GM19463 (cell line): Measurements from ENCODE around the gene MAP10.

Experiments used
- ATAC-seq: cut with Tn5 transposase; IDR thresholded peaks from one replicate; pipeline ENCODE4 v1.9.1; 2021; ENCODE audit warnings: mild to moderate bottlenecking, moderate library complexity; ENCODE audit not compliant: unreplicated experiment

The MAP10 gene

DNA sequence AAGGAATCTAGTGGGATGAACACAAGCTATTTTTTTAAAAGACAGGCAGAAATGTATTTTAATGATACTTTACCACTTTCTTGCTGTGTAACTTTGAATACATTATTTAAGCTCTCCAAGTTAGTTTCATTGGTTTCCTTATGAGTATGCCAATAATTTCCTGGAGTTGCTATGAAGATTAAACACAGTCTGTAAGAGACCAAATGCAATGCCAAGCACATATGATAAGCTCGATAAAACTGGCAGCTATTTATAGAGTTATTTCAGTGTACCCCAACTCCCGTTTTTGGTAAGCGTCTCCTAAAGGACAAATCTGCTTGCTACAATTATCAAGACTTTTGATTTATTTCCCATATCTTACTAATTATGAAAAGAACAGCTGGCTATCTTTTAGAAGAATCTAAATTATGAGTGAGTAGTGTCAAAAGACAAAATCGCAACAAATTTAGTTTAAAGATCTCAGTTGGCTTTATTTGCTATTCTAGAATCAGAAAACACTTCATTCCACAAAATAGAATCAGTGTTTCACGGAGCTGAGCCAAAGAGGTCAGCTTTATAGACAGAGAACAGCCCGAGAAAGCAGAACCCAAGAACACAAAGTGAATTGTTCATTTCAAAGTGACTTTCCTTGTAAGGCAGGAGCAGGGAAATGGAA, 7.2 kb upstream of the MAP10 start:
- ATAC-seq: no peak

GRCh38 chr1:232798920-232799319, 6.3 kb upstream of the MAP10 start:
- ATAC-seq: no peak

GRCh38 chr1:232806186-232806510, 932 bp downstream of the MAP10 start:
- no peak for ATAC-seq

DNA sequence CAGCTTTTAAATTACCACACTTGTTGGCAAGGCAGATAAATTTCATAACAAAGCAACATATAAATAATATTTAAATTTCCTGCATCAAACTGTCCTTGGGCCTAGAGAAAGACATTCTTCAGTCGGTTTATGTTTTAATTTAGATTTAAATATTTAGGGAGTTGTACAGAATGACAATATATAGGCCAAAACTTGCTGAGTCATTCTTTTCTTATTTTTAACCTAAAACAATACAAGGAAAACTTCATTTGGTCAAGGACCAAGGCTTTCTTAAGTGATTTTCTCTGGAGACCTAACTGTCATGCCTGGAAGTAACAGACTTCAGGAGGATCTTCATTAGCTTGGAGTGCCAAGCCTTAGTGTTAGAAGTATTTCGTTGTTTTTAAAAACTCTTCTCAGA, 5.6 kb downstream of the MAP10 start:
- no peak for ATAC-seq

GRCh38 chr1:232812560-232812959, 7.3 kb downstream of the MAP10 start:
- ATAC-seq: no peak

- no peak for ATAC-seq
Observed at GRCh38 chr1:232813097-232813496, 7.9 kb downstream of the MAP10 start.

- no peak for ATAC-seq
Observed at GRCh38 chr1:232813760-232814159, 8.5 kb downstream of the MAP10 start.

GRCh38 chr1:232816324-232816723, 11.1 kb downstream of the MAP10 start:
- ATAC-seq: no peak

GRCh38 chr1:232818040-232818439, 12.8 kb downstream of the MAP10 start:
- no peak for ATAC-seq

DNA sequence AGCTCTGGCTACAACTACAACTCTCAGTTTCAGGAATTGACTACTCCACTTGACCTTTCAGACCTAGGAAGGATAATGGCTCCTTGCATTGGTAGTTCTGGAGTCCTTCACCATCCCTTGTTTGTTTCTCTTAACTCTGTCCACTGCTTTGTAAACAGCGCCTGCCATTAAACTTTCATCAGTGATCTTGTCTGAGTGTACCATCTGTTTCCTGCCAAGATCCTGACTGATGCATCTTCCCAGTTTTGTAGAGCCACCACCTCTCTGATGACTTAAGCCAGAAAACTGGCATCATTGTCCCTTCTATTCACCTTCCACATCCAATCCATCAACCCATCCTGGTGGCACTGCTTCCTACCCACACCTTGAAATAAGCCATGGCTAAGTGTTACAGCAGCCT, 15.2 kb downstream of the MAP10 start:
- ATAC-seq: no peak

DNA sequence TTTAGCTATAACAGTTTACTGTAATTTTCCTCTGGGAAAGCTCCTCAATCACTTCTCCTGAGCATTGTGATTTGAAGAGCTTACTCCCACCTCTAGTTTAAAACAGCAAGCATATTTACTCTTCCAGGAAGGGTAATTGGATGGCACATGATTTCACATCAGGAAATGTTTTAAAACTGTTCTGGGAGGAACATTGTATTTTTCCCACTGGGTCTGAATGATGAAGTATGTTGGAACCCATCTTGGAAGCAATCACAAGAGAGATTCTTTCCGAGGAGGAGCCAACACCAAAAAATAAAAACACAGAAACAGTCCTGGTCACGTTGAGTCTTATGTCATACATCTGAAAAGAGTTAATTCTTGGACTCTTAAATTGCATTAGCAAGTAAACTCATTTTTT, 17.3 kb downstream of the MAP10 start:
- no peak for ATAC-seq

DNA sequence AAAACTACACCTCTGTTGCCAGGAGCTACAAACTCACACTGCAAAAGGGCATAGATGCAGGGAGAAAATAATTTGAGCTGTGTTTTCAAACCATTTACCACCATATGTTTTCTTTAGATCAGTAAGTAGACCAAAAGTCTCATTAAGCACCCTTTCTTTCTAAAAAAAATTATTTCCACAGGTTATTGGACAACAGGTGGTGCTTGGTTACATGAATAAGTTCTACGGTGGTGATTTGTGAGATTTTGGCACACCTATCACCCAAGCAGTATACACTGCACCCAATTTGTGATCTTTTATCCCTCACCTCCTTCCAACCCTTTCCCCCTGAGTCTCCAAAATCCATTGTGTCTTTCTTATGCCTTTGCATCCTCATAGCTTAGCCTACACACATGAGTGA, 21.1 kb downstream of the MAP10 start:
- ATAC-seq: no peak

DNA sequence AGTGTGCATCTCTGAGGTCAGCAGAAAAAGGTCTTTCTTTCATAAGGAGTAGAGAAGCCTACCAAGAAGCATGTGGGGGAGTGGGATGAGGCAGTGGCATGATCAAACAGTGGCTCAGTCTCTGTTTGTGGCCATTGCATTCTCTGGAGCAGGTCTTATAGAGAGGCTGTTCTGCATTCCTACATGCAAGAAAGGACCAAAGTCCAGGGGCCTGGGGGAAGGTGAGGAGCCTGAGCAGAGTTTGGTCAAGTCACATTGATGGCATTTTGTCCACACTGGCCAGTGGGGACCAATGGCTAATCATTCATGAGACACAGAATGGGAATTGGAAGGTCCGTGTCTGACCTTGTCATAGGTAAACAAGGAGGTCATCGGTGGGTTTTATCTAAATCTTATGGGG, 25.4 kb downstream of the MAP10 start:
- ATAC-seq: no peak

DNA sequence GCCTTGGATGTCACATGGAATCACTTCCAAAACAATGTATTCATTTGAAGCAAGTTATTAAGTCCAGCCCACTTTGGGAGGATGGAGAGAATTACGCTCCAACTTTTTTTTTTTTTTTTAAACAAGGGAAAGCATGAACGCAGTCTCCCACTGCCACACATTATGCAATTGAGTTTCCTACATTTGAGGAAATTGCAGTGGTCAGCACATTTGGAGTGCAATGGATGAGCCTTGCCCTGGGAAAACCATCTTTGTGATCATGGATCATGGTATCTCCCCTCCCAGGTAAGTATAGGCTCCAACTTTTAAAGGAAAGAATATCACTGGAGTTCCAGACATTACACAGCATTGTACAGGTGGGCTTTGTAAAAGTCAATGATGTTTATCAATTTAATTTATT, 26.7 kb downstream of the MAP10 start:
- no peak for ATAC-seq

DNA sequence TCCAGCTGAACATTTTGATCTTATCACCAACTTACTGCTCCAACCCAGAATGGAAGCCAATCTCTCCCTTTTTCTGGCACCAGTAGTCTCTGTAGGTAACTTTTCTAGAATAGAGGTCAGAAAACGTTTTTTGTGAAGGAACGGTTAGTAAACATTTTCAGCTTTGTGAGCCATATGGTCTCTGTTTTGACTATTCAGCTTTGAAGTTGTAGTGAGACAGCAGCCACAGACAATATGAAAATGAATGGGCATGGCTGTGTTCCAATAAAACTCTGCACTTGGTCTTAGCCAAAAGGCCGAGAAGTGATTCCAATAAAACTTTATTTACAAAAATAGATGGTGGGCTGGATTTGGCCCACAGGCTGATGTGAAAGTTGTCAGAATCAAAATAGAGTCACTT, 28.9 kb downstream of the MAP10 start:
- no peak for ATAC-seq

- no peak for ATAC-seq
Observed at GRCh38 chr1:232835166-232835565, 29.9 kb downstream of the MAP10 start.

GRCh38 chr1:232837087-232837486, 31.9 kb downstream of the MAP10 start:
- no peak for ATAC-seq

DNA sequence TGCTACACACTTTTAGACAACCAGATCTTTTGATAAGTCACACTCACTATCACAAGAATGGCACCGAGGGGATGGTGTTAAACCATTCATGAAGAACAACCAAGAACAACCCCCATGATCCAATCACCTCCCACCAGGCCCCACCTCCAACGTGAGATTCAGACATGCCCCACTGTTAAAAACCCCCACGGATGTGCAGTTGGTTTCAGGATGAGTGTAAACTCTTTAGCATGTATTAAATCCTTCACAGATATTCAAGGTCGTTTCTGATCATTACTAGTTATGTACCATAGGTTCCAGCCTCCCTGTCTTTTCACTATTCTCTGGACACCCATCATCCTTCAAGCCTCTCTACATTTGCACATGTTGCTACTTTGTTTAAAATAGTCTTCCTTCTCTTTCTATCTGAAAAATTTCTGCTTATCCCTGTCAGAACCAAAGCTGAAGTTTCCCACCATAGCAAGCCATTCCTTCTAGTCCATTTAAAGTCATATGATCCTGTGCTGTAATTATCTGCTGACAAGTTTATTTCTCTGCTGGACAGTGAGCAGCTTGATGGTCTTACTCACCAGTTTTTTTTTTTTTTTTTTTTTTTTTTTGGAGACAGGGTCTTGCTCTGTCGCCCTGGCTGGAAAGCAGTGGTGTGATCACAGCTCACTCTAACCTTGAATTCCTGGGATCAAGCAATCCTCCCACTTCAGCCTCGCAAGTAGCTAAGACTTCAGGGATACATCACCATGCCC, 36.8 kb downstream of the MAP10 start:
- no peak for ATAC-seq

DNA sequence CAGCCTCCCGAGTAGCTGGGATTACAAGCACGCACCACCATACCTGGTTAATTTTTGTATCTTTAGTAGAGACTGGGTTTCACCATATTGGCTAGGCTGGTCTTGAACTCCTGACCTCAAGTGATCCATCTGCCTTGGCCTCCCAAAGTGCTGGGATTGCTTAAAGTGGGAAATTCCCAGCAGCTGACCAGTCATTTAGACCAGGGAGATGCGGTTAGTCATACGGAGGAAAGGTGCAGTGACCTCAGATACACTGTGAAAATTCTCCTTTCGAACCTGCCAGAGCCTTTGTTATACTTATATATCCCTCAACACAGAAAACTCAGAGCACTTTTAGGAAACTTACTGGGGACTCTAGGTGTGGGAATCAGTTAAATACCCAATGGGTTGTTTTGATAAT, 39.6 kb downstream of the MAP10 start:
- ATAC-seq: no peak

- no peak for ATAC-seq
Observed at GRCh38 chr1:232845406-232845955, 40.3 kb downstream of the MAP10 start.

- ATAC-seq: no peak
Observed at GRCh38 chr1:232851532-232851931, 46.3 kb downstream of the MAP10 start.

DNA sequence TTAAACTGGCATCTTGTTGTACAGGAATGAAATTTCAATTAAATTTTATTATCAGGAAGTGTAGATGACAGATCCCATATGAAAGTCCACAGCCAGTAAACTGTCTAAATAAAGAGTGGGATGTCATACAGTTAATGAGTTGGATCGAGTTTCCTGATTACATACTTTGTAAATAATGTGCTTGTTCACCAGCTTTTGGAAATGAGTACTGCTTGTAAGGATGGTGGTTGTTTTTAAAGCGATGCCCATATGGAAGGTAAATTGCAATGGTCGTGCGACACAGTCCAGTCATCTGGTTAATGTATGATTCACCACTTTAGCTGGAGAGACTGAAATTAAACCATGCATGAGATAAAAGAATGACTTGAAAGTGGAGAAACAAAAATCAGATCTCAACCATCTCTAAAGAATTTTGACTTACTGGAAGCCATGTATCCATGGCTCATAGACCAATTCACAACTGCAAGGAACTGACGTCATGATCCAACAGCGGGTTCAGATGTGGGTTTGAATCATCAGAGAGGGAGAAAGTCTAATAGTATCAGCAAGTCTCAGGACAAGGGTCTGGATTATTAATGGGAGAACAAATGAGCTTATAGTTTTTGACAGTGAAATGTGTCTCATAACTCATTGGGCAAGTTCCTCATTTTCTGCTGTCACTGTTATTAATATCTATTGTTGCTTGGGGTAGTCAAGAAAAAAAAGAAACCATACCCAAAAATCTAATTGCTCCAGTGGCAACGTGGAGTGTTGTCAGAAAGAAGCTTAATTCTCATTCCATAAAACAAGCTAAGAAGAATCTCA, 49.0 kb downstream of the MAP10 start:
- ATAC-seq: no peak
